Astrocyte (in vitro differentiated cells and primary cell): Measurements from ENCODE around the gene WDR20. TPM values are rescaled to one million over a fixed set of nuclear protein-coding genes. Genes with fewer than 3 reads are reported as not detected.
A peak's percentile ranks its signal among the peaks of the same experiment; 100 is the strongest.

Experiments used
- DNase-seq: peaks from one replicate; pipeline ENCODE4 v3.0.0-alpha.2; 2010; ENCODE audit warnings: low read depth
- FAIRE-seq: peaks from 2 replicates; lab custom pipeline; 2011; peaks lifted over from hg19 to GRCh38; lab: Jason Lieb, UNC
- H2AFZ ChIP-seq: 2 replicates; pipeline ENCODE4 v1.6.0; 2012; ENCODE audit warnings: low read depth, low read length, inconsistent platforms
- H3K27ac ChIP-seq: 2 replicates; pipeline ENCODE4 v1.5.1; 2011; ENCODE audit warnings: low read depth, low read length, inconsistent platforms
- H3K27me3 ChIP-seq: 2 replicates; pipeline ENCODE4 v1.6.0; 2011; ENCODE audit warnings: low read length, inconsistent platforms; ENCODE audit not compliant: insufficient read depth
- H3K36me3 ChIP-seq: 2 replicates; pipeline ENCODE4 v1.5.1; 2011; ENCODE audit warnings: low read length, inconsistent platforms; ENCODE audit not compliant: insufficient read depth
- H3K4me1 ChIP-seq: 2 replicates; pipeline ENCODE4 v1.5.1; 2011; ENCODE audit warnings: low read length, inconsistent platforms; ENCODE audit not compliant: insufficient read depth
- H3K4me2 ChIP-seq: 2 replicates; pipeline ENCODE4 v1.6.0; 2012; ENCODE audit warnings: low read length, inconsistent platforms
- H3K4me3 ChIP-seq: 2 replicates; pipeline ENCODE4 v1.5.1; 2011; ENCODE audit warnings: low read depth, mild to moderate bottlenecking, low read length, inconsistent platforms; ENCODE audit not compliant: insufficient read depth
- H3K79me2 ChIP-seq: 2 replicates; pipeline ENCODE4 v1.6.0; 2012; ENCODE audit warnings: mild to moderate bottlenecking, low read length, inconsistent platforms; ENCODE audit not compliant: insufficient read depth
- H3K9ac ChIP-seq: 2 replicates; pipeline ENCODE4 v1.6.0; 2012; ENCODE audit warnings: mild to moderate bottlenecking, low read length, inconsistent platforms
- H3K9me3 ChIP-seq: 2 replicates; pipeline ENCODE4 v1.5.1; 2012; ENCODE audit warnings: low read depth, mild to moderate bottlenecking, low read length, inconsistent platforms; ENCODE audit not compliant: insufficient read depth
- H4K20me1 ChIP-seq: 2 replicates; pipeline ENCODE4 v1.6.0; 2012; ENCODE audit warnings: low read length, inconsistent platforms; ENCODE audit not compliant: insufficient read depth
- H3K27ac Mint-ChIP-seq: one replicate; pipeline ENCODE4 v1.8.0; 2021; ENCODE audit warnings: mild to moderate bottlenecking, mixed read lengths; ENCODE audit not compliant: unreplicated experiment
- H3K27me3 Mint-ChIP-seq: one replicate; pipeline ENCODE4 v1.8.0; 2021; ENCODE audit warnings: low read depth, mixed read lengths; ENCODE audit not compliant: unreplicated experiment
- H3K36me3 Mint-ChIP-seq: one replicate; pipeline ENCODE4 v1.8.0; 2021; ENCODE audit warnings: low read depth, mixed read lengths; ENCODE audit not compliant: unreplicated experiment
- H3K4me1 Mint-ChIP-seq: one replicate; pipeline ENCODE4 v1.8.0; 2021; ENCODE audit warnings: low read depth, mixed read lengths; ENCODE audit not compliant: unreplicated experiment
- H3K4me3 Mint-ChIP-seq: one replicate; pipeline ENCODE4 v1.8.0; 2021; ENCODE audit warnings: mild to moderate bottlenecking, moderate library complexity, mixed read lengths; ENCODE audit not compliant: unreplicated experiment
- H3K9me3 Mint-ChIP-seq: one replicate; pipeline ENCODE4 v1.8.0; 2021; ENCODE audit warnings: mild to moderate bottlenecking, mixed read lengths; ENCODE audit not compliant: unreplicated experiment
- EZH2 ChIP-seq: IDR thresholded peaks from 2 replicates; pipeline ENCODE4 v1.6.1; 2012; ENCODE audit warnings: mild to moderate bottlenecking, low read length, inconsistent platforms; ENCODE audit not compliant: insufficient read depth
- total RNA-seq: library from RNA; stranded (reverse); gene quantifications from 2 replicates; pipeline ENCODE4 v1.2.1, GENCODE V29; 2021
- TF ChIP-seq, protein P1 (sequence below): IDR thresholded peaks from 2 replicates; pipeline ENCODE4 v1.5.1; 2011; ENCODE audit warnings: low read depth, mild to moderate bottlenecking, inconsistent platforms, low read length, moderate library complexity; ENCODE audit not compliant: insufficient read depth

WDR20 gene
- total RNA-seq, 1 donor from 2014 or later, result 23.6 TPM

DNA sequence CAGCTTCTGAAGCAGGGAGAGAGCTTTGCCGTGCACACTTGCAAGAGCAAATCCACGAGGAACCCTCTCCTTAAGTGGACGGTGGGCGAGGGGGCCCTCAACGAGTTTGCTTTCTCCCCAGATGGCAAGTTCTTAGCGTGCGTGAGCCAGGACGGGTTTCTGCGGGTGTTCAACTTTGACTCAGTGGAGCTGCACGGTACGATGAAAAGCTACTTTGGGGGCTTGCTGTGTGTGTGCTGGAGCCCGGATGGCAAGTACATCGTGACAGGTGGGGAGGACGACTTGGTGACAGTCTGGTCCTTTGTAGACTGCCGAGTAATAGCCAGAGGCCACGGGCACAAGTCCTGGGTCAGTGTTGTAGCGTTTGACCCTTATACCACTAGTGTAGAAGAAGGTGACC is 69.0 kb downstream of the WDR20 start:
- Mint-ChIP-seq H3K4me1 (peaks cover 2% of the 10 kb centered on the region), H3K27ac (no peak overlapping the region), H3K9me3 (no peaks in the 10 kb centered on the region), H3K36me3 (peaks cover 24% of the 10 kb centered on the region), H3K4me3 (no peak overlapping the region), H3K27me3 (no peaks in the 10 kb centered on the region)
- Histone ChIP-seq H3K9me3 (no peaks in the 10 kb centered on the region), H4K20me1 (peaks cover 42% of the 10 kb centered on the region), H3K27ac (no peak overlapping the region), H3K27me3 (no peaks in the 10 kb centered on the region), H3K4me3 (no peak overlapping the region), H3K9ac (no peak overlapping the region), H3K4me1 (no peaks in the 10 kb centered on the region), H2AFZ (no peak overlapping the region), H3K36me3 (peaks cover 20% of the 10 kb centered on the region), H3K79me2 (peaks cover 45% of the 10 kb centered on the region), H3K4me2 (no peak overlapping the region)
- TF ChIP-seq, protein P1, sequence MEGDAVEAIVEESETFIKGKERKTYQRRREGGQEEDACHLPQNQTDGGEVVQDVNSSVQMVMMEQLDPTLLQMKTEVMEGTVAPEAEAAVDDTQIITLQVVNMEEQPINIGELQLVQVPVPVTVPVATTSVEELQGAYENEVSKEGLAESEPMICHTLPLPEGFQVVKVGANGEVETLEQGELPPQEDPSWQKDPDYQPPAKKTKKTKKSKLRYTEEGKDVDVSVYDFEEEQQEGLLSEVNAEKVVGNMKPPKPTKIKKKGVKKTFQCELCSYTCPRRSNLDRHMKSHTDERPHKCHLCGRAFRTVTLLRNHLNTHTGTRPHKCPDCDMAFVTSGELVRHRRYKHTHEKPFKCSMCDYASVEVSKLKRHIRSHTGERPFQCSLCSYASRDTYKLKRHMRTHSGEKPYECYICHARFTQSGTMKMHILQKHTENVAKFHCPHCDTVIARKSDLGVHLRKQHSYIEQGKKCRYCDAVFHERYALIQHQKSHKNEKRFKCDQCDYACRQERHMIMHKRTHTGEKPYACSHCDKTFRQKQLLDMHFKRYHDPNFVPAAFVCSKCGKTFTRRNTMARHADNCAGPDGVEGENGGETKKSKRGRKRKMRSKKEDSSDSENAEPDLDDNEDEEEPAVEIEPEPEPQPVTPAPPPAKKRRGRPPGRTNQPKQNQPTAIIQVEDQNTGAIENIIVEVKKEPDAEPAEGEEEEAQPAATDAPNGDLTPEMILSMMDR, result no peak
- no peak for TF ChIP-seq EZH2
- DNase-seq (no peak), FAIRE-seq (no peak)

DNA sequence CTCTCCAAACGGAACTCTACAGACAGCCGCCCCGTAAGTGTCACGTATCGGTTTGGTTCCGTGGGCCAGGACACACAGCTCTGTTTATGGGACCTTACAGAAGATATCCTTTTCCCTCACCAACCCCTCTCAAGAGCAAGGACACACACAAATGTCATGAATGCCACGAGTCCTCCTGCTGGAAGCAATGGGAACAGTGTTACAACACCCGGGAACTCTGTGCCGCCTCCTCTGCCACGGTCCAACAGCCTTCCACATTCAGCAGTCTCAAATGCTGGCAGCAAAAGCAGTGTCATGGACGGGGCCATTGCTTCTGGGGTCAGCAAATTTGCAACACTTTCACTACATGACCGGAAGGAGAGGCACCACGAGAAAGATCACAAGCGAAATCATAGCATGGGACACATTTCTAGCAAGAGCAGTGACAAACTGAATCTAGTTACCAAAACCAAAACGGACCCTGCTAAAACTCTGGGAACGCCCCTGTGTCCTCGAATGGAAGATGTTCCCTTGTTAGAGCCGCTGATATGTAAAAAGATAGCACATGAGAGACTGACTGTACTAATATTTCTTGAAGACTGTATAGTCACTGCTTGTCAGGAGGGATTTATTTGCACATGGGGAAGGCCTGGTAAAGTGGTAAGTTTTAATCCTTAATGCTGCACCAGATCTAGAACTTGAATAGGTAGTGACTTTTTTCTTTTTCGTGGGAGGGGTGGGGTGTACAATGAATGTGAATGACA is 69.7 kb downstream of the WDR20 start:
- FAIRE-seq (no peak), DNase-seq (no peak)
- Histone ChIP-seq H3K9ac (no peak overlapping the region), H3K4me2 (no peak overlapping the region), H2AFZ (no peak overlapping the region), H3K27me3 (no peaks in the 10 kb centered on the region), H3K27ac (no peak overlapping the region), H3K9me3 (no peaks in the 10 kb centered on the region), H3K4me1 (no peaks in the 10 kb centered on the region), H3K36me3 (peaks cover 15% of the 10 kb centered on the region), H3K79me2 (peaks cover 45% of the 10 kb centered on the region), H3K4me3 (no peak overlapping the region), H4K20me1 (peaks cover 36% of the 10 kb centered on the region)
- no peaks in the 10 kb centered on the region for H3K9me3 Mint-ChIP-seq
- no peaks in the 10 kb centered on the region for H3K27me3 Mint-ChIP-seq
- no peak for TF ChIP-seq EZH2
- TF ChIP-seq, protein P1, result peak; percentile 25
- peaks cover 24% of the 10 kb centered on the region for H3K36me3 Mint-ChIP-seq
- no peak overlapping the region for H3K4me3 Mint-ChIP-seq
- H3K4me1 Mint-ChIP-seq, result peaks cover 2% of the 10 kb centered on the region
- H3K27ac Mint-ChIP-seq, result no peak overlapping the region

DNA sequence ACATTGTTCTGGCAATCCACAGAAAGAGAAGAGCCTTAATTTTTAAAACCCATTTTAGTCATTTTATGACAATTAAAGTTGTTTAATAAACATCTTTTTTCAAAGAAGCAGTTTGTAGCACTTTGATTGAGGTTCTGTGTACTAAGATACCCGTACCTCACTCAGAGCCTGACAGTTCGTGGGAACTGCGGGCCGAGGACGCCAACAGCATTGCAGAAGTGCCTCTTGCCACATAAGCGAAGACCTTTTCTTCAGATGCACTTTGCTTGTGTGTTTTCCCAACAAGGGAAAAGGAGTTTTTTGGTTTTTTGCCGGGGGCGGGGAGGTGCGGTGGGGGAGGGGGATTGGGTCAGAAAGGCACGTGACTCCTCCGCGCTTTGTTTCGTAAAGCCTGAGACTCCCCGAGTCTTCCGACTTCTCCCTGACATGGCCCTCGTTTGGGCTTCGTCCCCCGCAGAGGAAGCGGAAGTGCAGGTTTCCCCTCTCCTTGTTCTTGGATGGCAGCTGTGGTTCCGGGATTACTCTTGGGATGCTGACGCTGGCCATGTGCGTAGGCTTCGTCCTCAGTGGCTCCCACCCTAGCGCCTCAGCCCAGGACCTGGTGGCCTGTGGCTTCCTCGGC is 70.8 kb downstream of the WDR20 start:
- DNase-seq, result no peak
- H3K27ac Mint-ChIP-seq, result no peak overlapping the region

More for the DNA sequence above, 70.8 kb downstream of the WDR20 start:
- Histone ChIP-seq H3K4me2 (no peak overlapping the region), H2AFZ (no peak overlapping the region), H4K20me1 (peaks cover 29% of the 10 kb centered on the region), H3K27me3 (no peaks in the 10 kb centered on the region), H3K9ac (no peak overlapping the region), H3K79me2 (peaks cover 35% of the 10 kb centered on the region), H3K4me3 (no peak overlapping the region), H3K36me3 (peaks cover 11% of the 10 kb centered on the region), H3K9me3 (no peaks in the 10 kb centered on the region), H3K4me1 (peaks cover 11% of the 10 kb centered on the region), H3K27ac (no peak overlapping the region)
- Mint-ChIP-seq H3K4me1 (peaks cover 3% of the 10 kb centered on the region), H3K4me3 (no peak overlapping the region), H3K36me3 (peaks cover 20% of the 10 kb centered on the region), H3K27me3 (no peaks in the 10 kb centered on the region), H3K9me3 (no peaks in the 10 kb centered on the region)
- no peak for TF ChIP-seq EZH2
- TF ChIP-seq, protein P1, result no peak
- no peak for FAIRE-seq
